Mesodermal cell (in vitro differentiated cells): Measurements from ENCODE around the gene GPAT2.
A peak's percentile ranks its signal among the peaks of the same experiment; 100 is the strongest.
"Not testable (repeated sequence)": the region's sequence is repeated elsewhere in the genome, so short reads cannot be mapped to it uniquely, and the experiment has no call there.

Source experiments
- H3K27ac ChIP-seq: 2 replicates; pipeline ENCODE4 v1.7.0; 2013; ENCODE audit warnings: mild to moderate bottlenecking, low read depth, low read length, moderate library complexity; ENCODE audit not compliant: severe bottlenecking
- H3K36me3 ChIP-seq: 2 replicates; pipeline ENCODE4 v1.7.1; 2013; ENCODE audit warnings: mild to moderate bottlenecking, low read length, moderate library complexity; ENCODE audit not compliant: control insufficient read depth, insufficient read depth
- H3K4me1 ChIP-seq: one replicate; pipeline ENCODE4 v1.7.1; 2013; ENCODE audit warnings: mild to moderate bottlenecking, low read length; ENCODE audit not compliant: insufficient read depth, control insufficient read depth, poor library complexity, severe bottlenecking
- H3K4me3 ChIP-seq: 2 replicates; pipeline ENCODE4 v1.7.0; 2013; ENCODE audit warnings: low read length, control low read depth, mild to moderate bottlenecking; ENCODE audit not compliant: insufficient read depth, poor library complexity, severe bottlenecking; ENCODE audit errors: extremely low read depth
- H3K9me3 ChIP-seq: 2 replicates; pipeline ENCODE4 v1.7.1; 2013; ENCODE audit warnings: mild to moderate bottlenecking, low read length, moderate library complexity; ENCODE audit not compliant: control insufficient read depth
- WGBS, 2 experiments: methylation state at CpG; one replicate each; pipeline ENCODE4 v1.1.5; 2013; ENCODE audit warnings: missing lambda C conversion rate in 2 of 2; ENCODE audit not compliant: insufficient coverage in 2 of 2; 5-methylcytosine and 5-hydroxymethylcytosine counted together

The GPAT2 gene

GRCh38 chr2:95992520-95993272 lies 42.0 kb downstream of the GPAT2 start:
- H3K27ac ChIP-seq = peak overlapping the region; percentile 85
- WGBS, 2 experiments = 0% methylated on average over 6 to 18 of the region's 34 CpGs
- H3K4me1 ChIP-seq, H3K9me3 ChIP-seq, H3K36me3 ChIP-seq: not testable (repeated sequence)
- peak overlapping the region; percentile 52 for H3K4me3 ChIP-seq

- H3K36me3 ChIP-seq, H3K4me1 ChIP-seq, H3K9me3 ChIP-seq, H3K27ac ChIP-seq: not testable (repeated sequence)
- no CpG with 5 or more reads among the region's 39 CpGs for WGBS, 2 experiments
- peak overlapping the region; percentile 52 for H3K4me3 ChIP-seq
Observed at GRCh38 chr2:95992102-95992501, 42.6 kb downstream of the GPAT2 start.

GRCh38 chr2:95991351-95992094 lies 43.2 kb downstream of the GPAT2 start, which contains the start of gene ANKRD36C:
Gene ANKRD36C, minus strand, starts transcription at chr2:95991824. Its CDS starts 116 bp downstream, at chr2:95991708.
- not testable (repeated sequence) for H3K9me3 ChIP-seq, H3K4me1 ChIP-seq, H3K36me3 ChIP-seq
- WGBS, 2 experiments = 0% methylated on average over 8 to 12 of the region's 56 CpGs
- peak within 1 kb of the TSS; percentile 52 for H3K4me3 ChIP-seq
- H3K27ac ChIP-seq = peak within 1 kb of the TSS; percentile 85

- WGBS, 2 experiments = no CpG with 5 or more reads among the region's 6 CpGs
- H3K9me3 ChIP-seq, H3K4me1 ChIP-seq, H3K36me3 ChIP-seq, H3K27ac ChIP-seq: not testable (repeated sequence)
- peak overlapping the region; percentile 52 for H3K4me3 ChIP-seq
Observed at GRCh38 chr2:95990884-95991283, 43.8 kb downstream of the GPAT2 start.
